Activated CD4-positive, CD25-positive, alpha-beta regulatory T cell treated with anti-CD3 and anti-CD28 coated beads, Interleukin-2, amount 50 U/mL, for 24 hours (primary cell): ENCODE measurements around the gene IMMP2L.

ENCODE experiments used
- ATAC-seq, 2 donors: fragments of 150-1000 bp; cut with Tn5 transposase; one replicate each; pipeline ENCODE4 v1.10.0; 2021; ENCODE audit warnings: mild to moderate bottlenecking in 1 of 2, moderate library complexity in 1 of 2

Gene IMMP2L

GRCh38 chr7:110905773-110906566 lies 656.3 kb downstream of the IMMP2L start:
- ATAC-seq: peak in 1 of 2 donors; percentile 51

- ATAC-seq: no peak
These were observed 663.8 kb downstream of the IMMP2L start for GRCh38 chr7:110898516-110898915.

- ATAC-seq: no peak
These were observed 664.8 kb downstream of the IMMP2L start for GRCh38 chr7:110897538-110897937.

DNA sequence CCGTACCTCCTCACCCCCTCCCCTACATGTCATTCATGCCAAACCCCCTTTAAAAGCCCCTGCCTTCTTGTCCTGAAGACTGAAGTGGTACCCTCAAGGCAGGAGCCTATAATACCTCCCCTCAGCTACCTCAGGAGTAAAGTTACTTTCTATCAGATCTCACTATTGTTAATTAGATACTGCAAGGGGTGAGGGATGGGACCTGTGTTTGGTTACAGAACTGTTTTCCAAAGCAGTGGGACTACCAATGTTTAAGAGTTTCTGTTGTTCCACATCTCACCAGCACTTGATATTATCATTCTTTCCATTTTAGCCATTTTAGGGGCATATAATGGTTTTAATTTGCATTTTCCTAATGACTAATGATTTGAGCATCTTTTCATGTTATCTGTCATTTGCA lies 668.2 kb downstream of the IMMP2L start:
- peak; percentile 35 to 77 for ATAC-seq

DNA sequence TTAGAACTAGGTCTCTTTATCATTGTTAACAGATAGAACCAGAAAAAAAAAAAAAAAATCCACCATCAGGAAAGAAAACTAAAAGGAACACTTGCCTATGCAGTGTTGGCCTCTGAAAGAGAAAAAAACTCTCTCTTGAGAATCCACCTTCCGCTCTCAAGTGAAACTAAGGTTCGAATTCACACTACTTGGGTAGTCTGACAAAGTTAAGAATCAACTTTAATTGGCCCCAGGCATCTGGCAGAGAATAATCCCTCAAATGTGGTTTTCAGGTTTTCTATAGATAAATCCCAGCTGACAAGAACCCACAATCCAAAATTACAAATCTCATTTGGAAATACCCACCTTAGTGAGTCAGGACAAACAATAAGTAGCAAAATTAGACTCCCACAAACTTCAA lies 671.1 kb downstream of the IMMP2L start:
- ATAC-seq: no peak

DNA sequence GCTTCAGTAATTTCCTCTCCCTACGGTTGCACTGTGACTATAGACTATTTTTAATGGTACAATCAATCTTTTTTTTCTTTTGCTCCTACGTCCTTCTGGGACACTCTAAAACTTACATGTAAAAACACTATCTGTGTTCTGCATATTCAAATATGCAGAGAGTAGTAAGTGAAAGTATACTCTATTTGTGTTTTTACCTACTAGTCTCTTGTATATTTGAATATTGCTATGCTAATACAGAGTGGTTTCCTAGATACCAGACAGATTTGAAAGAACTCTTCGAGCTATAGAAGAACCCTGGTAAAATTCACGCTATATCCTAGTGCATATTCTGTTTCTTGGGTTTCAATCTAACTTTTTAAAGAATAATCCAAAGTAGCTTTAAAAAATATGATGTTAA lies 672.2 kb downstream of the IMMP2L start:
- ATAC-seq: no peak

- no peak for ATAC-seq
These were observed 673.0 kb downstream of the IMMP2L start for GRCh38 chr7:110889335-110889734.

DNA sequence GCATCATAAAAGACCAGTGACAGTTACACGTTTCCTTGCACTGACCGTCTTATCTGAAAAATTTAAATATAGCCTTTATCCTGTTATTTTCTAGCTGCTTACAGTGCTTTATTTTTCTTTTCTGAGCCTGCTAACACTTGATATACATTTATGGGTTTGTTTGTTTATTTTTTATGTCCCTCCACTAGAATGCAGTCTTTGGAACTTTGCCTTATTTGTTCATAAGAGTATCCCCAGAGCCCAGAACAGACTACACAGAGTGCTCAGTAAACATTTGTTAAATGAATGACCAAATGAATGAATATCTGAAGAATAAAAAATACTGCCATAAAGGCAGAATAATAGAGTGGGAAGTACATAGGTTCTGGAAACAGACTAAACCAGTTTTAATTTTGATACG lies 673.7 kb downstream of the IMMP2L start:
- no peak for ATAC-seq

GRCh38 chr7:110885474-110885873 lies 676.8 kb downstream of the IMMP2L start:
- ATAC-seq: no peak

DNA sequence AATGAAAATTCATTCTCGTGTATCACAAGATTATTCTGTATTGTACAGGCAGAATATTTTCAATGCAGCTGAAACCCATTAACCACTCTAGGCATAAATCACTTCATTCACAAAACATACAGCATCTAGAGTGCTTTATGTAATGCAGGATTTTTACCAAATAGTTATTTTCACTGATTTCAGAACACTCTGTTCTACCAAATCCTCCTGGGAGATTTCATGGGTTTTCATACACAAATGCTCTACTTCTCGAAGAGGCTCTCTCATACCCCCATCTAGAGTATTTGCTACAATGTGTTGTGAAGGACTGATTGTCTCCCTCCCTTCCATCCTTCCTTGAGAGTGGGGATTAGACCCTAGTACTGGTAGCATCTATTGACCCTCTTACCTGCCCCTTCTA lies 680.6 kb downstream of the IMMP2L start:
- ATAC-seq: no peak

- ATAC-seq: no peak
These were observed 681.3 kb downstream of the IMMP2L start for GRCh38 chr7:110880971-110881370.

DNA sequence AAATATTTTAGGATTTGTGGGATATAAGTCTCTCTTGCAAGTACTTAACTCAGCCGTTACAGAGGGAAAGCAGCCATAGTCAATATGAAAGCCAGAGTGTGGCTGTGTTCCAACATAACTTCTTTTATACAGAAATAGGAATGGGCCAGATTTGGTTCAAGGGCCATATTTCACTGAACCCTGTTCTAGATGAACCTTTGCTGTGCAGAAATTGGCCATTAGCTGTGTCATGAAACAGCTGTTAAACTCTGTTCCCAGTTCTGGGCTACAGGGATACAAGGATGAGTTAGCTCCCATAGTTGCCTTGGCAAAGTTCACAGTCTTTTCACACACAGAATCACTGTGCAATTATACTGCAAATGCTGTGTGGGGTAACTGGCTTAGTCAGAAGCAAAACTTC lies 685.3 kb downstream of the IMMP2L start:
- ATAC-seq: no peak

DNA sequence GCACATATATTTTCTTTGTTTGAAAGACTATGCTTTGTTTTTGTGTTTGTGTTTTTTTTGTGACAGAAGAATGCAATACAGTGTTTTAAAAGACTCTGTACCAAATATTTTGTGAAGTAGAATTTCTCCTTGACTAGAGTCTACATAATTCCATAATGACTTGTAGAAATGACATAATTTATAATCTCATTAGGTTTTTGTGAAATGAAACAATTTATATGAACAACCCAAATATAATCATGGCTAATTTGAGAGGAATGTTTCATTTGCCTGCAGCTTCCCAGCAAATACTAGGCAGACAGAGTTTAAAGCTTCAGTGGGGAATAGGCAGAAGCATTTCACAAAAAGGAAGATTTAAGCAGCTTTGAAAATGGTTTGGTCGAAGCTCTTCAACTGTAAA lies 686.9 kb downstream of the IMMP2L start:
- no peak for ATAC-seq

- no peak for ATAC-seq
These were observed 690.4 kb downstream of the IMMP2L start for GRCh38 chr7:110871856-110872255.

DNA sequence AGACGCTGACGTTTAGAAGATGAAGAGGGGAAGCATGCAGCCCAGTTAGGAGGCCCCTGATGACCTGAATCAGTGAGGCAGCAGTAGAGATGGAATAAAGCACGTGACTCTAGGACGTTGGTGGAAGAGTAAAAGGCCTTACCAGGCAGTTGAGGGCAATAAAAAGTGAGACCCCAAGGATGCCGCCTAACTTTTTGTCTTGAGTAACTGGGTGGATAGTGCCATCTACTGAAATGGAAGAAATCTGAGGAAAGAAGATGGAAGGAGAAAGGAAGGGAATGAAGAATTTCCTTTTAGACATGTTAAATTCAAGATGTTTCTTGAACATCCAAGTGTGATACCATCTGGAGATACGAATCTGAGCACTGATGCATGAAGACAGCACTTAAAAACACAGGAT lies 691.4 kb downstream of the IMMP2L start:
- no peak for ATAC-seq

DNA sequence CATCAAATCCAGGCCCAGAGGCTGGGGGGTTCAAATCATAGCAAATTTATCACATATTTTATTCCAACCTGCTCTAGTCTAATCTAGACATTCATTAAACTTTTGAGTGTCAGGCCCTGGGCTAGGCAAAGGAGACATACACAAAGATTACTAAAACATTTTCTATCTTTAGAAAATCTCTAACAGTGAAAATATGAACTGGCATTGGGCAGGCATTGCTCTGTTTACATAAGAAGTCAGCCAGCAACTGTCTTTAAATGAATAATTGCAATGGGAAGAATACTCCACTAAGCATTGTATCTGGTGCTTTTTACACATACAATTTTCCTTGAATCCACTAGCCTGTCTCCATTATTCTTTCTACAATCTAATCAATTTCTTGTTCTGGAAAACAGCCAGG lies 693.8 kb downstream of the IMMP2L start:
- ATAC-seq: no peak

GRCh38 chr7:110867771-110868170 lies 694.5 kb downstream of the IMMP2L start:
- no peak for ATAC-seq

DNA sequence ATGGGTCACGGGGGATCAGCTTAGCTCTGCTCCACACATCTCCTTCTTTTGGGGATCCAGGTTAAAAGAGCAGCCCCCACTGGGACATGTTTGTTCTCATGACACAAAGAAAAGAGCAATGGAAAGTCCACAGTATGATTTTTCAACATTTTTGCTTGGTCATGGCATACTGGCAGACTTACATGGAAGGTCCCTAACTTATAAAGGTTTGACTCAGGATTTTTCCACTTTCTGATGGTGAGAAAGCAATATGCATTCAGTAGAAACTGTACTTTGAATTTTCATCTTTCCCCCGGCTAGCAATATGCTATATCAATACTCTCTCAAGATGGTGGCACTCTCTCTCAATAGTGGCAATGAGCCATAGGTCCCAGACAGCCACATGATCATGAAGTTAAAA lies 699.0 kb downstream of the IMMP2L start:
- no peak for ATAC-seq

GRCh38 chr7:110861163-110861562 lies 701.1 kb downstream of the IMMP2L start:
- ATAC-seq: no peak

DNA sequence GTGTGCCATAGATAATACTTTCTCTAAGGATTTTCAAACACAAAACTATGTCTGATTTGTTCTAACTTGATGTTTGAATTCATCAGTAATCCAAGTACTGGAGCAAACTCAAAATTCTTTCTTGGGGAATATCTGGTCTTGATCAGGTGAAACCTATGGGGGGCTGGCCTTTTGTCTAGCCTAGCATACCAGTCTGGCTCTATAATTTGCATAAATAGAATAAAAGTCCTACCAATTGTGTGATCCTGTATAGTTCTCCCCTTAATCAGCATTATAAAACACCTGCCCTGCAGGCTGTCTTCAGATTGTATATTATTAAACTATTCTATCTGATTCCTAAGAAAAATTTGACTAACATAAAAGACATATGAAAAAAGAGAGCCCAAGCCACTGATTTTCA lies 705.2 kb downstream of the IMMP2L start:
- ATAC-seq: no peak

- peak in 1 of 2 donors; percentile 28 for ATAC-seq
These were observed 705.6 kb downstream of the IMMP2L start for GRCh38 chr7:110856704-110857103.

GRCh38 chr7:110854651-110855050 lies 707.6 kb downstream of the IMMP2L start:
- no peak for ATAC-seq

DNA sequence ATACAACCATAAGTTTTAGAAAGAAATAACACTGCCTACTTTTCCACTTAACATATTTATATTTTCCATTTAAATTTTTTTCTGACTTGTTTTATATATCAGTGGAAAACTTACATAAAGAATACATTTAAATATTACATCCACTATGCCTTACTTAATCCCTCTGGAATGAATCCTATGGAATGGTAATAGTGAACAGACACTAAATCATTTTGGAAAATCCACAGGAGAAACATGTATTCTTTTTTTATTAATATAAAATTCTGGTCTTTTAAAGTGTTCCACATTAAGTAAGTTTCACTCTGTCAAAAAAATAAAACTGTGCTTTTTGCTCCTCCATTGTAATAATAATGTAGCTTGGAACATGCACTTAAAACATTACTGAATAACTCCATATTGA lies 708.1 kb downstream of the IMMP2L start:
- no peak for ATAC-seq

DNA sequence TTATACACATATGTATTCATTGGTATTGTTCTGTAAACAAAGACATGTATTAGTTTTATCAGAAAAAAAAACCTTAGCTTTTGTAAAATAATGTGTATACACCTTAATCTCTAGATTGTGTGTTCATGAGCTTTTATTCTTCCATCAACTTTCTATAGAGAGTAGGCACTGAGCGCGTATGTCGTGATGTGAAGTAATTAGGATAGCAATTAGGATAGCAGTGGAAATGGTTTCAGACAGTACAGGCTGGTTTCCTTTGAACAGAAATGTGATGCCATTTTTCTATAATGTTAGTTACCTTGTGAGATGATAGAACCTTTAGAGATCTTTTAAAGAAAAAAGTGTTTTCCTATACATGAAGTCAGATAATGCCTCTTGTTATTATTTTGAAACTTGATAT lies 709.0 kb downstream of the IMMP2L start:
- ATAC-seq: no peak
